Measurements from ENCODE around the gene PDZRN3. TPM values are rescaled to one million over a fixed set of nuclear protein-coding genes. Genes with fewer than 3 reads are reported as not detected.
"Not testable (repeated sequence)": the region's sequence is repeated elsewhere in the genome, so short reads cannot be mapped to it uniquely, and the experiment has no call there.

PDZRN3 gene
- total RNA-seq, 2 donors from 2014 or later, result 6.1 to 10.4 TPM

DNA sequence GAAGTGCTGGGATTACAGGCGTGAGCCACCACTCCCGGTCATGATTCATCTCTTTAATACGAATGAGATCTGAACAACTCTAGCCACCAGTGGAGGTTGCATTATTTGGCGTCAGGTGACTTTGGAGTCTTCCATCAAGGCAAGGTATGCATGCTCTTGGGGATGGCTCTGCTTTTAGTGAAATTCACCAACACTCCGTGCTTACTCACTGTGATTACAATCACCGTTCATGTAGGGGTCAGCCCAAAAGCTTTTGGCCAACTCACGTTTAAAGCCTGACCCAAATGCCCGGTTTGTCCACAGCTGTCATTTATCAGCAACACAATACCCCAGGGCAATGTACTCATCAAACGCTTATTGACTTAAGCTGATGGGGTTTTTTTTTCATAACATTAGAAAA lies 155.4 kb downstream of the PDZRN3 start:
- WGBS, 2 experiments (ENCODE audit: insufficient coverage in 1 of 2, insufficient read length in 1 of 2), result 94 to 100% methylated on average over 7 to 8 of the region's 9 CpGs
- H3K4me1 ChIP-seq (ENCODE audit: control insufficient read depth, insufficient read depth, low read length), result no peaks in the 10 kb centered on the region
- TF ChIP-seq, protein P1, sequence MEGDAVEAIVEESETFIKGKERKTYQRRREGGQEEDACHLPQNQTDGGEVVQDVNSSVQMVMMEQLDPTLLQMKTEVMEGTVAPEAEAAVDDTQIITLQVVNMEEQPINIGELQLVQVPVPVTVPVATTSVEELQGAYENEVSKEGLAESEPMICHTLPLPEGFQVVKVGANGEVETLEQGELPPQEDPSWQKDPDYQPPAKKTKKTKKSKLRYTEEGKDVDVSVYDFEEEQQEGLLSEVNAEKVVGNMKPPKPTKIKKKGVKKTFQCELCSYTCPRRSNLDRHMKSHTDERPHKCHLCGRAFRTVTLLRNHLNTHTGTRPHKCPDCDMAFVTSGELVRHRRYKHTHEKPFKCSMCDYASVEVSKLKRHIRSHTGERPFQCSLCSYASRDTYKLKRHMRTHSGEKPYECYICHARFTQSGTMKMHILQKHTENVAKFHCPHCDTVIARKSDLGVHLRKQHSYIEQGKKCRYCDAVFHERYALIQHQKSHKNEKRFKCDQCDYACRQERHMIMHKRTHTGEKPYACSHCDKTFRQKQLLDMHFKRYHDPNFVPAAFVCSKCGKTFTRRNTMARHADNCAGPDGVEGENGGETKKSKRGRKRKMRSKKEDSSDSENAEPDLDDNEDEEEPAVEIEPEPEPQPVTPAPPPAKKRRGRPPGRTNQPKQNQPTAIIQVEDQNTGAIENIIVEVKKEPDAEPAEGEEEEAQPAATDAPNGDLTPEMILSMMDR (conservative IDR thresholded peaks at IDR 0.05), result no peak

DNA sequence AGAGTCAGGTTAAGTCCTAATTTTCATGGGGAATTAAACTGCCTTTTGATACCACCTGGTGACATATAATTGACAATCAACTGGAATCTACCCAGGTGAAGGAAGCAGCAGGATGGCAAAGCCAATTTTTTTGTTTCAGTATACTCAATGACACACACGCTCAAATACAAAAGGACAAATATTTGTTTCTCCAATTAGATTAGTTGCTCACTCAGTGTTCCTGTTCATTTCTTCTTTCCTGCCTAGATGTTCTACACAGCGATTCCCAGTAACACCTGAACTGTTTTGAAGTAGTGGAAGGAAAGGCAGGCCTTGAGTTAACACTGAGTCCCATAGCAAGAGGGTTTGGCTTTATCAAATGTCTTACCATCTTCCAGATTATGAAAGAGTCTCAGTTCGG lies 157.5 kb downstream of the PDZRN3 start:
- Mint-ChIP-seq H3K27ac (no peak overlapping the region), H3K27me3 (ENCODE audit: insufficient read depth) (no peaks in the 10 kb centered on the region), H3K36me3 (ENCODE audit: low read depth) (no peaks in the 10 kb centered on the region), H3K4me3 (no peak overlapping the region), H3K9me3 (no peaks in the 10 kb centered on the region), H3K4me1 (peaks cover 17% of the 10 kb centered on the region)
- no peaks in the 10 kb centered on the region for H3K27me3 ChIP-seq (ENCODE audit: control insufficient read depth, insufficient read depth, low read length, poor library complexity, severe bottlenecking)
- no peaks in the 10 kb centered on the region for H3K4me1 ChIP-seq (ENCODE audit: control insufficient read depth, insufficient read depth, low read length)
- no peaks in the 10 kb centered on the region for H3K36me3 ChIP-seq (ENCODE audit: control insufficient read depth, insufficient read depth, low read length)
- 87 to 93% methylated on average over 3 of the region's 3 CpGs for WGBS, 2 experiments (ENCODE audit: insufficient coverage in 1 of 2, insufficient read length in 1 of 2)
- H3K9ac ChIP-seq (ENCODE audit: extremely low read depth, low read length, poor library complexity, severe bottlenecking), result no peak overlapping the region
- no peaks in the 10 kb centered on the region for H3K9me3 ChIP-seq (ENCODE audit: control insufficient read depth, low read length)
- no peak for DNase-seq
- no peak overlapping the region for H3K4me3 ChIP-seq (ENCODE audit: low read length)
- TF ChIP-seq, protein P1 (conservative IDR thresholded peaks at IDR 0.05), result no peak
- no peak overlapping the region for H3K27ac ChIP-seq (ENCODE audit: low read depth, low read length)

More for the DNA sequence above, 155.4 kb downstream of the PDZRN3 start:
- Mint-ChIP-seq H3K4me3 (no peak overlapping the region), H3K27me3 (ENCODE audit: insufficient read depth) (no peaks in the 10 kb centered on the region), H3K4me1 (peaks cover 12% of the 10 kb centered on the region), H3K27ac (no peak overlapping the region), H3K36me3 (ENCODE audit: low read depth) (no peaks in the 10 kb centered on the region), H3K9me3 (no peaks in the 10 kb centered on the region)
- Histone ChIP-seq H3K9me3 (ENCODE audit: control insufficient read depth, low read length) (no peaks in the 10 kb centered on the region), H3K27ac (ENCODE audit: low read depth, low read length) (no peak overlapping the region), H3K36me3 (ENCODE audit: control insufficient read depth, insufficient read depth, low read length) (no peaks in the 10 kb centered on the region), H3K4me3 (ENCODE audit: low read length) (no peak overlapping the region), H3K27me3 (ENCODE audit: control insufficient read depth, insufficient read depth, low read length, poor library complexity, severe bottlenecking) (no peaks in the 10 kb centered on the region), H3K9ac (ENCODE audit: extremely low read depth, low read length, poor library complexity, severe bottlenecking) (no peak overlapping the region)
- no peak for DNase-seq

DNA sequence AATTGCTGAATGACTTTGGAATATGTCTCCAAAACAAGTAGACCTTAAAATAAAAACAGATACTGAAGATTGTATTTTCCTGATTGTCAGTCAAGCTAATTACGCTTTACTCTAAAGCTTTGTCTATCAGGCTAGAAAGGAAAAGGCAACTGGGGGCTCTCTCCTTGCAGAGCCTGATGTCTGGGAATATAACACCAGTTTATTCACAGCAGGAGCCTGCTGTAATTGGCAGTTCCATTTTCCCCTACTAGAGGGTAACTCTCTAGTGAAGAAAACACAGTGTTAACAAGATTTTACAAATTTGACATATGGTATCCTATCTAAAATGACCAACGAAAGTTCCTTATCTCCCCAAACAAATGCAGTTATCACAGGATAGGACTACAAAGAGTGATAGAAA lies 158.8 kb downstream of the PDZRN3 start:
- WGBS, 2 experiments (ENCODE audit: insufficient coverage in 1 of 2, insufficient read length in 1 of 2), result 33 to 55% methylated on average over 1 of the region's 2 CpGs
- Mint-ChIP-seq H3K4me1 (peaks cover 14% of the 10 kb centered on the region), H3K4me3 (no peak overlapping the region), H3K36me3 (ENCODE audit: low read depth) (no peaks in the 10 kb centered on the region), H3K9me3 (no peaks in the 10 kb centered on the region), H3K27ac (no peak overlapping the region), H3K27me3 (ENCODE audit: insufficient read depth) (no peaks in the 10 kb centered on the region)
- no peak for DNase-seq
- H3K27ac ChIP-seq (ENCODE audit: low read depth, low read length), result no peak overlapping the region
- no peaks in the 10 kb centered on the region for H3K27me3 ChIP-seq (ENCODE audit: control insufficient read depth, insufficient read depth, low read length, poor library complexity, severe bottlenecking)
- no peaks in the 10 kb centered on the region for H3K36me3 ChIP-seq (ENCODE audit: control insufficient read depth, insufficient read depth, low read length)
- H3K4me3 ChIP-seq (ENCODE audit: low read length), result no peak overlapping the region
- TF ChIP-seq, protein P1 (conservative IDR thresholded peaks at IDR 0.05), result no peak
- H3K4me1 ChIP-seq (ENCODE audit: control insufficient read depth, insufficient read depth, low read length), result no peaks in the 10 kb centered on the region
- no peaks in the 10 kb centered on the region for H3K9me3 ChIP-seq (ENCODE audit: control insufficient read depth, low read length)
- H3K9ac ChIP-seq (ENCODE audit: extremely low read depth, low read length, poor library complexity, severe bottlenecking), result no peak overlapping the region

DNA sequence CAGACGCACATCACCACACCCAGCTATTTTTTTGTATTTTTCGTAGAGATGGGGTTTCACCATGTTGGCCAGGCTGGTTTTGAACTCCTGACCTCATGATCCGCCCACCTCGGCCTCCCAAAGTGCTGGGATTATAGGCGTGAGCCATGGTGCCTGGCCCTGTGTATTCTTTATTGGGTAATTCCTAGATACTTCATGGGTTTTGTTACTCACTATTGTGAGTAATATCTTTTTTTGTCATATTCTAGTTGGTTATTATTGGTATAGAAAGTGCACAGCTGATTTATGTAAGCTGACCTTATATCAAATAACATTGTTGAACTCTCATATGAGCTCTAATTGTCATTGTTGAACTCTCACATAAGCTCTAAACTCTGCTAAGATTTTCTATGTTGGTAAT lies 160.6 kb downstream of the PDZRN3 start:
- H3K4me3 Mint-ChIP-seq; H3K27me3 Mint-ChIP-seq (ENCODE audit: insufficient read depth); H3K36me3 Mint-ChIP-seq (ENCODE audit: low read depth); DNase-seq; H3K4me3 ChIP-seq (ENCODE audit: low read length); H3K9me3 Mint-ChIP-seq; H3K36me3 ChIP-seq (ENCODE audit: control insufficient read depth, insufficient read depth, low read length); H3K27ac Mint-ChIP-seq; H3K27ac ChIP-seq (ENCODE audit: low read depth, low read length); H3K27me3 ChIP-seq (ENCODE audit: control insufficient read depth, insufficient read depth, low read length, poor library complexity, severe bottlenecking); H3K4me1 ChIP-seq (ENCODE audit: control insufficient read depth, insufficient read depth, low read length); H3K9ac ChIP-seq (ENCODE audit: extremely low read depth, low read length, poor library complexity, severe bottlenecking); H3K9me3 ChIP-seq (ENCODE audit: control insufficient read depth, low read length): not testable (repeated sequence)
- H3K4me1 Mint-ChIP-seq, result peaks cover 14% of the 10 kb centered on the region
- whole genome bisulfite sequencing, 2 experiments (ENCODE audit: insufficient coverage in 1 of 2, insufficient read length in 1 of 2), result 92 to 100% methylated on average over 3 to 5 of the region's 5 CpGs

All from endodermal cell (in vitro differentiated cells).